Upper lobe of right lung (tissue), 1 donor: ENCODE measurements around the gene POTEH. TPM values are rescaled to one million over a fixed set of nuclear protein-coding genes. Genes with fewer than 3 reads are reported as not detected.
"Not testable (repeated sequence)": the region's sequence is repeated elsewhere in the genome, so short reads cannot be mapped to it uniquely, and the experiment has no call there.

ENCODE experiments used
- ATAC-seq: fragments of 200-7000 bp; cut with Tn5 transposase; one replicate; pipeline ENCODE4 v1.9.1; 2020; ENCODE audit warnings: mild to moderate bottlenecking, moderate library complexity
- DNase-seq: peaks from one replicate; pipeline ENCODE4 v3.0.0-alpha.2; 2020
- H3K27ac ChIP-seq: fragments of 200-600 bp; one replicate; pipeline ENCODE4 v1.8.0; 2022
- H3K27me3 ChIP-seq: fragments of 200-600 bp; one replicate; pipeline ENCODE4 v1.8.0; 2022; ENCODE audit warnings: mild to moderate bottlenecking
- H3K36me3 ChIP-seq: fragments of 200-600 bp; one replicate; pipeline ENCODE4 v1.8.0; 2022
- H3K4me1 ChIP-seq: fragments of 200-600 bp; one replicate; pipeline ENCODE4 v1.8.0; 2022
- H3K4me3 ChIP-seq: fragments of 200-600 bp; one replicate; pipeline ENCODE4 v1.8.0; 2022; ENCODE audit warnings: mild to moderate bottlenecking
- H3K9me3 ChIP-seq: fragments of 200-600 bp; one replicate; pipeline ENCODE4 v1.8.0; 2022
- intact Hi-C: fragments of 100-400 bp; cut with DNase I; formaldehyde crosslinking; loops from one replicate; pipeline ENCODE4 v1.11.0; 2022
- total RNA-seq: library from RNA; stranded (reverse); fragmentation: NEBNext Ultra II Directional; extraction: Animal tissue kit (Norgen Biotek cat#: 25700); gene quantifications from one replicate; pipeline ENCODE4 v1.2.1, GENCODE V29; 2021
- donor health status: DM: no; HTN: yes; CAD: no; lungs with severe emphysema.

POTEH gene
- total RNA-seq, 1 donor from 2014 or later, result not detected

DNA sequence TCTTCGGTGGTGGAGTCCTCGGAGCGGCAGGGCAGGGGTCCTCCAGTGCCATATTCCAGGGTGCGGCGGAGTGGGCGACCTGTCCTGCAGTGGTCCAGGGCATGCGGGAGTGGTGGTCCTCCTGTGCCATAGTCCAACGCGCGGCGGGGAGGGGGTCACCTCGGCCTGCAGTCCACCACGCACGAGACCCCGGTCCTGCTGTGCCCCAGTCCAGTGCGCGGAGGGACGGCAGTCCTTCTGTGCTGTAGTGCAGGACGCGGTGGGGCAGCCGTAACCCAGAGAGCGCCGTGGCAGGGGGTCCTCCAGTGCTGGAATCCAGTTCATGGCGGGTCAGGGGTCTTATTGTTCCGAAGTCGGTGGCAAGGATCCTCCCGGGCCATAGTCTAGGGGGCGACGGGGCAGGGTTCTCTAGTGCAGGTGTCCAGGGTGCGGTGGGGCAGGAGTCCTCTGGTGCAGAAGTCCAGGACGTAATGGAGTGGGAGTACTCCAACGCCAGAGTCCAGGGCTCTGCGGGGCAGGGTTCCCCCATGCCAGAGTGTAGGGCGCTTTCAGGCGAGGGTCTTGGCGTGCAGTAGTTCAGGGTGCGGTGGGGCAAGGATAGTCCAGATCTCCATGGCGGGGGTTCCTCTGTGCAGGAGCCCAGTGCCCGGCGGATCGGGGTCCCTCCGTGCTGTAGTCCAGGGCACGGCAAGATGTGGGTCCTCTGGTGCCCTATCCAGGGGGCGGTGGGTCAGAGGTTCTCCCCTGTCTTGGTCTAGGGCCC is 70.7 kb downstream of the POTEH start:
- ATAC-seq, result peak; percentile 47

DNA sequence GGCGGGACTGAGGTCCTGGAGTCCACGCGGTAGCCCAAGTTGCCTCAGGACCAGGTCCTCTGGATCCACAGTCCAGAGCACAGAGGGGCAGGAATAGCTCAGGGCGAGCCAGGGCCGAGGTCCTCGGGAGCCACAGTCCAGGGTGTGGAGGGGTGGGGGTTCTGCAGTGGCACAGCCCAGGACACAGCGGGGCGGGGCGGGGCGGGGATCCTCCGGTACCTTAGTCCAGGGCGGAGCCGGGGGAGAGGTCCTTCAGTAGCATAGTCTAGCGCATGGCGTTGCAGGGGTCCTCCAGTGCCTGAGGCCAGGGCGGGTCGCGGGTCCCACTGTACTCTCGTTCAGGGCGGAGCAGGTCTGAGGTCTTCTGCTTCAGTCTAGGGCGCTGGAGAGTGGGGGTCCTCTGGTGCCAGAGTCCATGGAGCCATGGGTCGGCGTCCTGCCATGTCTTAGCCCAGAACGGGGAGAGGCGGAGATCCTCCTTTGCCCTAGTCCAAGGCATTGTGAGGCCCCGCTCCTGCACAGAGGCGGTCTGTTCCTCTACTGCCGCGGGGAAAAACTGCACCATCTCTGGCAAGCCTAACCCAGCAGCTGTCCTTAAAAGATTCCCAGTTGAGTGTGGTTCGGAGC is 71.4 kb downstream of the POTEH start:
- H3K27me3 ChIP-seq, DNase-seq, intact Hi-C loops, H3K9me3 ChIP-seq, H3K4me1 ChIP-seq, H3K36me3 ChIP-seq, H3K27ac ChIP-seq, H3K4me3 ChIP-seq: not testable (repeated sequence)
- ATAC-seq, result peak; percentile 70

More for the DNA sequence above, 70.7 kb downstream of the POTEH start:
- H3K27me3 ChIP-seq, H3K27ac ChIP-seq, intact Hi-C loops, H3K36me3 ChIP-seq, H3K4me3 ChIP-seq, H3K4me1 ChIP-seq, H3K9me3 ChIP-seq, DNase-seq: not testable (repeated sequence)

DNA sequence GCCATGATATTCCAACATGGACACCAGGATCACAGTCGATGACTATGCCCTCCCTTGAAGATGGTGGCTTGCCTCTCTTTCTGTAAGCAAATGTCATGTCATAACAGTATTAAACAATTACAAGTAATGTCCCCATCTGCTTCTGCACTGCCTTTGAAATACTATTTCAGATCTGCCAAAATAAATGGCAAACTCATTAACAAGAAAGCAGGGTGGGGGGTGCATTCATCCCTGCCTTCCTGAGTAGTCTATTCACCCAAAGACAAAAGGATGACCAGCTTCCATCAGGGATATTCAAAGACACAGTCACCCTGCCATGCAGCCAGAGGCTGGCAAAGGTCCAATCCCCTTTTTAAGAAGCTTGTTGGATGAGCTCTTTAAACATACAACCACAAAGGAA is 73.7 kb downstream of the POTEH start:
- intact Hi-C loops, H3K9me3 ChIP-seq, ATAC-seq, H3K27ac ChIP-seq, H3K4me1 ChIP-seq, H3K36me3 ChIP-seq, DNase-seq, H3K4me3 ChIP-seq, H3K27me3 ChIP-seq: not testable (repeated sequence)

Other genes starting within 250 kb of the POTEH start
- gene OR11H1, start 161.8 kb upstream of the POTEH start, total RNA-seq, result not detected